H1 (cell line): ENCODE results near the gene UBA3. TPM values are rescaled to one million over a fixed set of nuclear protein-coding genes. Genes with fewer than 3 reads are reported as not detected.

Source experiments
- CTCF ChIA-PET: fragments of 300-600 bp; sonication (Branson Sonifier 250); formaldehyde crosslinking; loops from one replicate; lab custom pipeline; 2021; ENCODE audit not compliant: partially characterized antibody; lab: Charles Lee
- POLR2A ChIA-PET: fragments of 300-600 bp; sonication (Branson Sonifier 250); formaldehyde crosslinking; loops from one replicate; lab custom pipeline; 2021; ENCODE audit warnings: inconsistent platforms; ENCODE audit not compliant: partially characterized antibody; lab: Charles Lee
- DNase-seq, 2 experiments: peaks; one replicate each; pipeline versions ENCODE4 v3.0.0 to v3.0.0-alpha.2; 2010 to 2022; ENCODE audit warnings: low spot score in 2 of 2, low read depth in 1 of 2, mixed read lengths in 1 of 2
- FAIRE-seq: peaks from 2 replicates; lab custom pipeline; 2011; peaks lifted over from hg19 to GRCh38; lab: Jason Lieb, UNC
- H2AFZ ChIP-seq: 2 replicates; pipeline ENCODE4 v1.8.1; 2012; ENCODE audit warnings: low read length, inconsistent platforms
- H2AK5ac ChIP-seq: 2 replicates; pipeline ENCODE4 v1.6.1; 2013; ENCODE audit warnings: low read depth, low read length
- H2BK120ac ChIP-seq: replicated peaks from 2 replicates; pipeline ENCODE3; 2013; ENCODE audit warnings: low read depth, low read length, inconsistent platforms
- H2BK12ac ChIP-seq: 2 replicates; pipeline ENCODE4 v1.6.1; 2013; ENCODE audit warnings: low read depth, low read length
- H2BK15ac ChIP-seq: 2 replicates; pipeline ENCODE4 v1.6.1; 2013; ENCODE audit warnings: low read length
- H2BK20ac ChIP-seq: 2 replicates; pipeline ENCODE4 v1.6.1; 2013; ENCODE audit warnings: low read length
- H2BK5ac ChIP-seq: 2 replicates; pipeline ENCODE4 v1.6.1; 2013; ENCODE audit warnings: low read depth, low read length
- H3K14ac ChIP-seq: 2 replicates; pipeline ENCODE4 v1.6.1; 2013; ENCODE audit warnings: inconsistent platforms; ENCODE audit not compliant: insufficient read length
- H3K18ac ChIP-seq: 2 replicates; pipeline ENCODE4 v1.6.1; 2013; ENCODE audit warnings: low read length; ENCODE audit errors: extremely low read depth
- H3K23ac ChIP-seq: 2 replicates; pipeline ENCODE4 v1.6.1; 2013; ENCODE audit warnings: inconsistent platforms; ENCODE audit not compliant: insufficient read length
- H3K23me2 ChIP-seq: 2 replicates; pipeline ENCODE4 v1.6.1; 2013; ENCODE audit warnings: low read depth, low read length
- H3K27ac ChIP-seq: 2 replicates; pipeline ENCODE4 v1.6.1; 2011; ENCODE audit warnings: low read depth, low read length, inconsistent platforms
- H3K27me3 ChIP-seq, 4 experiments: replicated peaks in 1 of 4; 1 replicate in 1 of 4; 2 replicates in 3 of 4; pipeline versions ENCODE4 v1.6.1 to v1.8.1; 2011 to 2013; ENCODE audit warnings: low read length in 3 of 4, mild to moderate bottlenecking in 3 of 4, inconsistent platforms in 2 of 4, mixed read lengths in 2 of 4, moderate library complexity in 1 of 4; ENCODE audit not compliant: control insufficient read depth in 3 of 4, insufficient read depth in 3 of 4; ENCODE audit errors: extremely low read depth in 1 of 4
- H3K36me3 ChIP-seq, 4 experiments: 2 replicates each; pipeline versions ENCODE4 v1.6.1 to v1.8.1; 2011 to 2013; ENCODE audit warnings: mild to moderate bottlenecking in 4 of 4, low read length in 3 of 4, moderate library complexity in 2 of 4, control low read depth in 1 of 4, inconsistent platforms in 1 of 4; ENCODE audit not compliant: insufficient read depth in 4 of 4, control insufficient read depth in 2 of 4
- H3K4ac ChIP-seq: replicated peaks from 2 replicates; pipeline ENCODE3; 2013; ENCODE audit warnings: low read length, low read depth, mixed read lengths, inconsistent platforms; ENCODE audit not compliant: insufficient read length
- H3K4me1 ChIP-seq, 4 experiments: replicated peaks in 1 of 4; 1 replicate in 1 of 4; 2 replicates in 3 of 4; pipeline versions ENCODE4 v1.6.1 to v1.8.1; 2011 to 2013; ENCODE audit warnings: low read length in 3 of 4, inconsistent platforms in 2 of 4, mixed read lengths in 1 of 4; ENCODE audit not compliant: insufficient read depth in 4 of 4, control insufficient read depth in 3 of 4
- H3K4me2 ChIP-seq, 2 experiments: 2 replicates each; pipeline versions ENCODE4 v1.6.1 to v1.8.1; 2011 to 2013; ENCODE audit warnings: low read depth in 2 of 2, low read length in 2 of 2, control low read depth in 1 of 2, inconsistent platforms in 1 of 2, mild to moderate bottlenecking in 1 of 2; ENCODE audit not compliant: insufficient read depth in 1 of 2
- H3K4me3 ChIP-seq, 4 experiments: fragments of 200-600, 300-600 bp in 1 of 4; sonication (generic), shearing (Covaris generic), sonication (Bioruptor Twin) in 1 of 4; 2 replicates each; pipeline versions ENCODE4 v1.5.1 to v1.8.1; 2011 to 2016; ENCODE audit warnings: low read length in 4 of 4, low read depth in 3 of 4, control low read depth in 2 of 4, inconsistent platforms in 2 of 4, mild to moderate bottlenecking in 2 of 4, mixed read lengths in 1 of 4, moderate library complexity in 1 of 4; ENCODE audit not compliant: insufficient read depth in 2 of 4; ENCODE audit errors: extremely low read depth in 1 of 4
- H3K56ac ChIP-seq: replicated peaks from 2 replicates; pipeline ENCODE3; 2013; ENCODE audit warnings: low read depth, mild to moderate bottlenecking, mixed read lengths, low read length, inconsistent platforms; ENCODE audit not compliant: insufficient read length
- H3K79me1 ChIP-seq: 2 replicates; pipeline ENCODE4 v1.6.1; 2013; ENCODE audit warnings: low read depth, low read length, control low read depth
- H3K79me2 ChIP-seq, 2 experiments: 2 replicates each; pipeline versions ENCODE4 v1.6.1 to v1.8.1; 2012 to 2013; ENCODE audit warnings: low read length in 2 of 2, mild to moderate bottlenecking in 2 of 2, inconsistent platforms in 1 of 2; ENCODE audit not compliant: insufficient read depth in 2 of 2, control insufficient read depth in 1 of 2
- H3K9ac ChIP-seq, 4 experiments: replicated peaks in 1 of 4; 1 replicate in 1 of 4; 2 replicates in 3 of 4; pipeline versions ENCODE4 v1.6.1 to v1.8.1; 2011 to 2013; ENCODE audit warnings: low read depth in 3 of 4, low read length in 3 of 4, control low read depth in 2 of 4, mild to moderate bottlenecking in 2 of 4, moderate library complexity in 2 of 4, inconsistent platforms in 1 of 4; ENCODE audit errors: extremely low read depth in 1 of 4
- H3K9me3 ChIP-seq, 2 experiments: 2 replicates each; pipeline versions ENCODE4 v1.6.1 to v1.8.1; 2012 to 2013; ENCODE audit warnings: mild to moderate bottlenecking in 2 of 2, moderate library complexity in 2 of 2, control low read depth in 1 of 2, inconsistent platforms in 1 of 2, low read depth in 1 of 2, low read length in 1 of 2, mixed read lengths in 1 of 2; ENCODE audit not compliant: insufficient read depth in 2 of 2
- H4K20me1 ChIP-seq, 2 experiments: replicated peaks in 1 of 2; 2 replicates each; pipeline versions ENCODE3 to v1.8.1; 2011 to 2013; ENCODE audit warnings: inconsistent platforms in 2 of 2, low read length in 2 of 2, mild to moderate bottlenecking in 1 of 2; ENCODE audit not compliant: insufficient read depth in 2 of 2, control insufficient read depth in 1 of 2
- H4K5ac ChIP-seq: 2 replicates; pipeline ENCODE4 v1.6.1; 2013; ENCODE audit warnings: low read length, low read depth, mixed read lengths, inconsistent platforms; ENCODE audit not compliant: insufficient read length
- H4K8ac ChIP-seq: 2 replicates; pipeline ENCODE4 v1.8.0; 2013; ENCODE audit warnings: mild to moderate bottlenecking, moderate library complexity, low read length, inconsistent platforms; ENCODE audit not compliant: insufficient read depth; ENCODE audit errors: extremely low read depth
- H4K91ac ChIP-seq: replicated peaks from 2 replicates; pipeline ENCODE3; 2013; ENCODE audit warnings: low read length, mixed read lengths, inconsistent platforms; ENCODE audit not compliant: insufficient read length
- ASH2L ChIP-seq: fragments of 200-600, 300-600 bp; sonication (generic); IDR thresholded peaks from one replicate; pipeline ENCODE4 v1.7.1; 2017; ENCODE audit warnings: low read length
- CHD1 ChIP-seq: IDR thresholded peaks from 2 replicates; pipeline ENCODE4 v1.6.1; 2012; ENCODE audit warnings: low read depth, low read length, improper control_type of control experiment
- CTBP2 ChIP-seq: IDR thresholded peaks from 2 replicates; pipeline ENCODE4 v1.7.0; 2011; ENCODE audit warnings: borderline replicate concordance, mild to moderate bottlenecking, moderate library complexity, mixed read lengths, low read length; ENCODE audit not compliant: insufficient read depth, insufficient read length
- FOSL1 ChIP-seq: IDR thresholded peaks from 2 replicates; pipeline ENCODE4 v1.6.1; 2011; ENCODE audit warnings: mild to moderate bottlenecking, low read depth, low read length, moderate library complexity; ENCODE audit not compliant: insufficient read depth
- HDAC2 ChIP-seq, 2 experiments: fragments of 300-600 bp in 1 of 2; sonication (generic) in 1 of 2; IDR thresholded peaks; 2 replicates each; pipeline ENCODE4 v1.6.1; 2011 to 2012; ENCODE audit warnings: low read depth in 2 of 2, low read length in 2 of 2, mild to moderate bottlenecking in 2 of 2, moderate library complexity in 2 of 2, borderline replicate concordance in 1 of 2, inconsistent platforms in 1 of 2
- JUND ChIP-seq: IDR thresholded peaks from 2 replicates; pipeline ENCODE4 v1.6.1; 2011; ENCODE audit warnings: mild to moderate bottlenecking, improper control_type of control experiment, low read length
- MAX ChIP-seq: IDR thresholded peaks from 2 replicates; pipeline ENCODE4 v1.6.1; 2012; ENCODE audit warnings: inconsistent platforms
- POLR2AphosphoS5 ChIP-seq: IDR thresholded peaks from 2 replicates; pipeline ENCODE4 v1.6.1; 2011; ENCODE audit warnings: low read depth, low read length
- RNF2 ChIP-seq: fragments of 200-900, 300-1000 bp; sonication (generic); IDR thresholded peaks from 2 replicates; pipeline ENCODE4 v1.7.1; 2016; ENCODE audit warnings: borderline replicate concordance, low read depth, mild to moderate bottlenecking, antibody characterized with exemption, low read length; ENCODE audit not compliant: poor library complexity, severe bottlenecking; ENCODE audit errors: missing control alignments
- SAP30 ChIP-seq: fragments of 300-600 bp; sonication (generic); IDR thresholded peaks from 2 replicates; pipeline ENCODE4 v1.7.1; 2012; ENCODE audit warnings: low read length, moderate library complexity, mild to moderate bottlenecking, inconsistent platforms; ENCODE audit not compliant: insufficient read depth, insufficient replicate concordance
- SIRT6 ChIP-seq: IDR thresholded peaks from one replicate; pipeline ENCODE4 v1.7.1; 2012; ENCODE audit warnings: low read length, inconsistent platforms
- WGBS, 2 experiments: shearing (Covaris generic) in 1 of 2; methylation state at CpG; one replicate each; pipeline versions ENCODE4 v1.1.6 to v1.1.7; 2013 to 2015; ENCODE audit warnings: low lambda C conversion rate in 2 of 2, mixed read lengths in 2 of 2, inconsistent platforms in 1 of 2, low coverage in 1 of 2, missing lambda C conversion rate in 1 of 2; ENCODE audit not compliant: insufficient replicate concordance in 2 of 2, insufficient coverage in 1 of 2, insufficient read length in 1 of 2; ENCODE audit errors: extremely low coverage in 1 of 2, missing lambda C conversion rate in 1 of 2; 5-methylcytosine and 5-hydroxymethylcytosine counted together
- polyA plus RNA-seq, 7 experiments: library from polyadenylated mRNA; depleted of rRNA in 3 of 7; stranded (reverse) in 5 of 7; unstranded in 2 of 7; fragments of >200 nt in 5 of 7; fragments of 200-250 nt in 2 of 7; gene quantifications; 1 replicate in 5 of 7; 2 replicates in 1 of 7; 4 replicates in 1 of 7; pipeline versions ENCODE4 v1.2.1 to v1.2.3, GENCODE V29; 2011 to 2013; ENCODE audit warnings: missing spikeins in 2 of 7, mixed read lengths in 2 of 7
- total RNA-seq: library from RNA; stranded (reverse); fragmentation: NEBNext Ultra II Directional; extraction: Animal tissue kit (Norgen Biotek cat#: 25700); gene quantifications from 2 replicates; pipeline ENCODE4 v1.2.1, GENCODE V29; 2021

UBA3 gene
- total and polyA plus RNA-seq, 2 of the 8 experiments (the other 6 are each of a cell fraction or from before 2014, with no cell fraction given), result 40.8 to 97.8 TPM

- H3K27ac ChIP-seq, result no peak overlapping the region
- H4K8ac ChIP-seq, result no peak overlapping the region
- POLR2A ChIA-PET, result no interaction called here
- H2BK20ac ChIP-seq, result no peak overlapping the region
- no peak overlapping the region for H2BK12ac ChIP-seq
- H3K79me2 ChIP-seq, result no peaks in the 10 kb centered on the region
- H4K20me1 ChIP-seq, result no peaks in the 10 kb centered on the region
- no peak overlapping the region for H3K18ac ChIP-seq
- no peak overlapping the region for H3K56ac ChIP-seq
- H3K27me3 ChIP-seq, result no peaks in the 10 kb centered on the region
- no peaks in the 10 kb centered on the region for H3K9me3 ChIP-seq
- WGBS, 2 experiments, result 100% methylated on average over 2 of the region's 5 CpGs; no CpG with 5 or more reads in 1 of the 2 experiments
- H3K36me3 ChIP-seq, result no peaks in the 10 kb centered on the region
- H4K91ac ChIP-seq, result no peak overlapping the region
- H3K79me1 ChIP-seq, result no peaks in the 10 kb centered on the region
- H3K14ac ChIP-seq, result no peak overlapping the region
- no peak overlapping the region for H3K4ac ChIP-seq
- H2AK5ac ChIP-seq, result no peak overlapping the region
- H3K9ac ChIP-seq, result no peak overlapping the region
- no peak for DNase-seq
- no peak overlapping the region for H2BK15ac ChIP-seq
- TF ChIP-seq JUND (no peak), POLR2AphosphoS5 (no peak), ASH2L (no peak), RNF2 (no peak), FOSL1 (no peak), CTBP2 (no peak), CHD1 (no peak), SIRT6 (no peak), SAP30 (no peak), MAX (no peak), HDAC2 (IDR thresholded peaks at IDR 0.05; ENCODE audit: borderline replicate concordance in 1 of 2, low read depth in 2 of 2, low read length in 2 of 2) (no peak)
- H2AFZ ChIP-seq, result no peak overlapping the region
- H3K4me2 ChIP-seq, result no peak overlapping the region
- CTCF ChIA-PET, result interaction anchor here (0.6 kb wide), 1 partner anchor 502 kb away, joined by 3 read pairs; no protein-coding TSS in a partner anchor
- FAIRE-seq, result no peak
- no peak overlapping the region for H3K4me3 ChIP-seq
- peaks cover 0 to 7% (median under 1%) of the 10 kb centered on the region in 4 experiments; a peak in 3 of 7 replicates for H3K4me1 ChIP-seq
- H2BK5ac ChIP-seq, result no peak overlapping the region
- no peak overlapping the region for H3K23ac ChIP-seq
- H2BK120ac ChIP-seq, result no peak overlapping the region
- no peaks in the 10 kb centered on the region for H3K23me2 ChIP-seq
- no peak overlapping the region for H4K5ac ChIP-seq
These were observed 16.1 kb upstream of the UBA3 start for GRCh38 chr3:69096299-69096698.
